ENCODE results near the gene XRCC5. TPM values are rescaled to one million over a fixed set of nuclear protein-coding genes. Genes with fewer than 3 reads are reported as not detected.

The XRCC5 gene
- total RNA-seq, 1 experiment from 2014 or later = 424 TPM

GRCh38 chr2:216215658-216216390 is 106.7 kb downstream of the XRCC5 start:
- H3K9me3 ChIP-seq (ENCODE audit: control insufficient read depth in 1 of 2, insufficient read depth in 1 of 2, low read depth in 1 of 2, low read length in 2 of 2) = no peaks in the 10 kb centered on the region
- no TSS peak for BruUV-seq (replicated peaks)
- DNase-seq (ENCODE audit: low read depth, low spot score) = no peak
- H2AFZ ChIP-seq (ENCODE audit: low read depth, low read length, poor library complexity, severe bottlenecking) = no peak overlapping the region
- H3K27ac ChIP-seq (ENCODE audit: low read depth, low read length) = no peak overlapping the region
- POLR2A ChIA-PET = no interaction called here
- CTCF ChIA-PET = no interaction called here
- ATAC-seq = peak; percentile 80
- no peak overlapping the region for H3K4me3 ChIP-seq (replicated peaks in 1 of 2; ENCODE audit: low read depth in 1 of 2, low read length in 2 of 2)
- peaks cover 0 to 3% of the 10 kb centered on the region in 2 experiments; a peak in 1 of 4 replicates for H3K36me3 ChIP-seq (ENCODE audit: control insufficient read depth in 1 of 2, insufficient read depth in 2 of 2, low read length in 2 of 2)
- H3K27me3 ChIP-seq (ENCODE audit: insufficient read depth, low read length) = no peaks in the 10 kb centered on the region
- no peaks in the 10 kb centered on the region for H3K79me2 ChIP-seq (ENCODE audit: insufficient read depth, low read length)
- peaks cover 0 to 25% of the 10 kb centered on the region in 2 experiments; a peak in 2 of 4 replicates for H3K4me1 ChIP-seq (ENCODE audit: control insufficient read depth in 1 of 2, insufficient read depth in 2 of 2, low read length in 2 of 2)
- H3K4me2 ChIP-seq (ENCODE audit: low read length) = no peak overlapping the region
- RAD21 ChIA-PET (ENCODE audit: low non-redundant PET in 1 of 2, low total read pairs in 2 of 2, uncharacterized antibody in 2 of 2, unreplicated experiment in 2 of 2) = interaction anchor here in 1 of 2 experiments (0.6 kb wide), 1 partner anchor 467 kb away, joined by 4 read pairs; no protein-coding TSS in a partner anchor
- TF ChIP-seq RAD21 (IDR thresholded peaks at IDR 0.05; ENCODE audit: low read depth) (peak; percentile 30), ZBTB33 (IDR thresholded peaks at IDR 0.05; ENCODE audit: extremely low read depth, insufficient replicate concordance, low read length) (no peak), JUND (IDR thresholded peaks at IDR 0.05) (no peak), TCF7L2 (IDR thresholded peaks at IDR 0.05; ENCODE audit: borderline replicate concordance, extremely low read depth, insufficient read depth, insufficient read length) (peak; percentile 74), SP1 (IDR thresholded peaks at IDR 0.05; ENCODE audit: low read depth) (no peak), POLR2AphosphoS5 (IDR thresholded peaks at IDR 0.05; ENCODE audit: low read depth, low read length) (no peak), ZFX (IDR thresholded peaks at IDR 0.05) (no peak), EZH2 (IDR thresholded peaks at IDR 0.05) (no peak), SRF (IDR thresholded peaks at IDR 0.05; ENCODE audit: low read depth) (no peak), ATF3 (IDR thresholded peaks at IDR 0.05) (no peak)
- TF ChIP-seq, protein P1, sequence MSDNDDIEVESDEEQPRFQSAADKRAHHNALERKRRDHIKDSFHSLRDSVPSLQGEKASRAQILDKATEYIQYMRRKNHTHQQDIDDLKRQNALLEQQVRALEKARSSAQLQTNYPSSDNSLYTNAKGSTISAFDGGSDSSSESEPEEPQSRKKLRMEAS (IDR thresholded peaks at IDR 0.05) = no peak
- TF ChIP-seq, protein P2, sequence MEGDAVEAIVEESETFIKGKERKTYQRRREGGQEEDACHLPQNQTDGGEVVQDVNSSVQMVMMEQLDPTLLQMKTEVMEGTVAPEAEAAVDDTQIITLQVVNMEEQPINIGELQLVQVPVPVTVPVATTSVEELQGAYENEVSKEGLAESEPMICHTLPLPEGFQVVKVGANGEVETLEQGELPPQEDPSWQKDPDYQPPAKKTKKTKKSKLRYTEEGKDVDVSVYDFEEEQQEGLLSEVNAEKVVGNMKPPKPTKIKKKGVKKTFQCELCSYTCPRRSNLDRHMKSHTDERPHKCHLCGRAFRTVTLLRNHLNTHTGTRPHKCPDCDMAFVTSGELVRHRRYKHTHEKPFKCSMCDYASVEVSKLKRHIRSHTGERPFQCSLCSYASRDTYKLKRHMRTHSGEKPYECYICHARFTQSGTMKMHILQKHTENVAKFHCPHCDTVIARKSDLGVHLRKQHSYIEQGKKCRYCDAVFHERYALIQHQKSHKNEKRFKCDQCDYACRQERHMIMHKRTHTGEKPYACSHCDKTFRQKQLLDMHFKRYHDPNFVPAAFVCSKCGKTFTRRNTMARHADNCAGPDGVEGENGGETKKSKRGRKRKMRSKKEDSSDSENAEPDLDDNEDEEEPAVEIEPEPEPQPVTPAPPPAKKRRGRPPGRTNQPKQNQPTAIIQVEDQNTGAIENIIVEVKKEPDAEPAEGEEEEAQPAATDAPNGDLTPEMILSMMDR (IDR thresholded peaks at IDR 0.05 in 2 of 3, conservative IDR thresholded peaks at IDR 0.05 in 1 of 3; ENCODE audit: borderline replicate concordance in 1 of 3, insufficient read depth in 1 of 3, low read depth in 2 of 3, low read length in 2 of 3) = peak; percentile 18 to 65 (median 54); a peak in 5 of 6 replicates
- intact Hi-C loops (cut with micrococcal nuclease) = no loop called here
- H4K20me1 ChIP-seq (ENCODE audit: insufficient read depth) = no peaks in the 10 kb centered on the region
- no peak overlapping the region for H3K9ac ChIP-seq (ENCODE audit: low read length)
- no peaks in the 10 kb centered on the region for H3K9me2 ChIP-seq (ENCODE audit: insufficient read depth)

Data from HCT116 (cell line).